GM20000 (cell line): ENCODE results near the gene KCNK4.

ENCODE experiments used
- DNase-seq: peaks from one replicate; pipeline ENCODE4 v3.0.0; 2012; ENCODE audit warnings: low spot score
- TF ChIP-seq, protein P1 (sequence below): IDR thresholded peaks from 2 replicates; pipeline ENCODE4 v1.5.1; 2012; ENCODE audit warnings: mild to moderate bottlenecking, control low read depth; ENCODE audit errors: extremely low read depth, missing control alignments

Gene KCNK4

DNA sequence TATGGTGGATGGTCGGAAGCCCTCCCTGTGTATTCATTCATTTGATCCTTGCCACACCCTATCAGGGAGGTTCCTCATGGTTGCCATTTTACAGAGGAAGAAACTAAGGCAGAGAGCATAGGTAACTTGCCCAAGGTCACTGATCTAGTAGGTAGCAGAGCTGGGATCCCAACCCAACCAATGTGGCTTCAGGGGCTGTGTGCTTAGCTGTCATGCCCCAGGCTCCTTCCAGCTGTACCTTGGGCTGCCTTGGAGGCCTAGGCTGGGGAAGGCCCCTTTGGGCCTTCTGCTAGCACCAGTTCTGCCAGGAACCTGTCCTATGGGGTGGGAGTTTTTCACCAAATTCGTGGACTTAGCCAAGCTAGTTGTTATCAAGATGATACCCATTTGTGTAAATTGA lies 15.3 kb upstream of the KCNK4 start:
- DNase-seq: no peak
- TF ChIP-seq, protein P1, sequence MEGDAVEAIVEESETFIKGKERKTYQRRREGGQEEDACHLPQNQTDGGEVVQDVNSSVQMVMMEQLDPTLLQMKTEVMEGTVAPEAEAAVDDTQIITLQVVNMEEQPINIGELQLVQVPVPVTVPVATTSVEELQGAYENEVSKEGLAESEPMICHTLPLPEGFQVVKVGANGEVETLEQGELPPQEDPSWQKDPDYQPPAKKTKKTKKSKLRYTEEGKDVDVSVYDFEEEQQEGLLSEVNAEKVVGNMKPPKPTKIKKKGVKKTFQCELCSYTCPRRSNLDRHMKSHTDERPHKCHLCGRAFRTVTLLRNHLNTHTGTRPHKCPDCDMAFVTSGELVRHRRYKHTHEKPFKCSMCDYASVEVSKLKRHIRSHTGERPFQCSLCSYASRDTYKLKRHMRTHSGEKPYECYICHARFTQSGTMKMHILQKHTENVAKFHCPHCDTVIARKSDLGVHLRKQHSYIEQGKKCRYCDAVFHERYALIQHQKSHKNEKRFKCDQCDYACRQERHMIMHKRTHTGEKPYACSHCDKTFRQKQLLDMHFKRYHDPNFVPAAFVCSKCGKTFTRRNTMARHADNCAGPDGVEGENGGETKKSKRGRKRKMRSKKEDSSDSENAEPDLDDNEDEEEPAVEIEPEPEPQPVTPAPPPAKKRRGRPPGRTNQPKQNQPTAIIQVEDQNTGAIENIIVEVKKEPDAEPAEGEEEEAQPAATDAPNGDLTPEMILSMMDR: no peak

DNA sequence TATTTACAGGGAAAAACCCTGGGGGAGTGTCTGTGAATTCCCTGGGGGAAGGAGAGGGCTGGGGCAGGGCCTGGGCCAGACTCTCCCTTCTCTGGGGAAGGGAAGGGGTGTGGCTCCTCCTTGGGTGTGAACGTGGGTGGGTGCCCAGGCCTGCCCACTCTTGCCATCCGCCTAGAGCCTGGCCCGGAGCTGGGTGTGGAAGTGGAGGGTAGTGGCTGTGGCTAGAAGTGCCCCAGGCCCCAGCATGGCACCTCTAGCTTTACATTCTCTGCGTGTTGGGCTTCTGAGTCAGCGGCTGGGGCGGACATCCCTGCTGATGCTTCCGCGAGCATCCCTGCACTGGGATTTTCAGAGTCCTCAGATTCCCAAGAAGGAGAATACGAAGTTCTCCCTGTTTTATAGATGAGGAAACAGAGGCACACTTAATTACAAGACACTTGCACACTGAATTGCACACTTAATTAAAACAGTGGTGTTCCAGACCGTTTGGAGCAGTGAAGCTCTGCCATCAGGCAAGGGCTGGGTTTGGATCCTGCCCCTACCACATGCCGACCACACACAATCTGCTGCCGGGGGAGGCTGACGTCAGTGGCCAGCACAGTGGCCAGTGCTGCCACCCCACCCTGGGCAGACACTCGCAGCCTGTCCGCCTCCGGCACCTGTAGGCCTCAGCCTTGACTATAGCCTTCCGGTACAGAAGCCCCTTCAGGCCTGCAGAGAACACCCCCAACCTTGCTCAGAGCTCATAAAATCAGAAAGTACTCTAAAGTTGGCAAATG lies 14.3 kb upstream of the KCNK4 start:
- TF ChIP-seq, protein P1: no peak
- DNase-seq: no peak

DNA sequence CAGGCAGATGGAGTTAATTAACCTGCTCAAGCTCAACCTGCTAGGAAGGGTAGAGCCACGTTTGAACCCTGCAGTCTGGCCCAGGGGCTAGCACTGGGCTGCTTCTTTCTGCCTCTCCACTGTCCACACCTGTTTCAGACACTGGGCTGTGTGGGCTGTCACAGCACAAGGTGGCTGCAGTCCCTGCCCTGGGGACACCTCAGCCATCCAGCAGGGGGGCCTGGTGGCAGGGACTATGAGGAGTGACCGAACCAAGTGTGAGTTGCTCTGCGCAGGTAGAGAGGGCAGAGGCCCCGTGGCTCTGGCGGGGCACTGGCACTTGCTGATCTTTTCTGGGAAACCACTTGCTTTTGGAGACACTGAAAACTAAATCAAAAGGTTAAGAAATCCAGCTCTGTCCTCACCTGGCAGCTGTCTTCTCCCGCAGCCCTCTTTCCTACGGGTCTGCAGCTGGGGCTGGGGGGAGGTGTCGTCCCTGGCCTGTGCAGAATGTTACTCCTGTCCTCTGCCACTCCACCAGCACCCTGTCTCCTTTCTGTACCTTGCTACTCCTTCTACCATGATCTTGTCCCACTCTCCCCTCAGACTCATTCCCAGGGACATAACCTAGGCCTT lies 12.4 kb upstream of the KCNK4 start:
- TF ChIP-seq, protein P1: no peak
- DNase-seq: no peak

DNA sequence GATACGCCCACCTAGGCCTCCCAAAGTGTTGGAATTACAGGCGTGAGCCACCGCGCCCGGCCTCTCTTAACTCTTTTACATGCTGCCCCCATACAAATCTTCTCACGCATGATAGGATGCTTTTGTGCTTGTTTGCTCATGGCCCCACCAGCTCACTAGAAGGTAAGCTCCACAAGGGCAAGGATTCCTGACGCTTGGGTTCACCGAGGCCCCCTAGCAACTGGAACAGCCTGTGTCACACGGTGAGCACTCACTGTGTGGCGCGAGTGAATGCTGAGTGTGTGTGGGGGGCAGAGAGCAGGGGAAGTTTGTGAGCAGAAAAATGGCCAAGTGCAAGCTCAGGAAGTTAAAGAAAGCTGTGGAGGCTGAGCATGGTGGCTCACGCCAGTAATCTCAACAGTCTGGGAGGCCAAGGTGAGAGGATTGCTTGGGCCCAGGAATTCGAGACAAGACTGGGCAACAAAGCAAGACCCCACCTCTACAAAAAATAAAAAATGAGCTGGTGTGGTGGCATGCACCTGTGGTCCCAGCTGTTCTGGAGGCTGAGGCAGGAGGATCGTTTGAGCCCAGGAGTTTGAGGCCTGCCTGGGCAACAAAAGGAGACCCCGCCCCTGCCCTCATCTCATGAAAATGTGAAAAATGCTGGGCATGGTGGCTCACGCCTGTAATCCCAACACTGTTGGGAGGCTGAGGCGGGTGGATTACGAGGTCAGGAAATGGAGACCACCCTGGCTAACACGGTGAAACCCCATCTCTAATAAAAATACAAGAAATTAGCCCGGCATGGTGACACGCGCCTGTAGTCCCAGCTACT lies 8.9 kb upstream of the KCNK4 start:
- TF ChIP-seq, protein P1: no peak
- no peak for DNase-seq

DNA sequence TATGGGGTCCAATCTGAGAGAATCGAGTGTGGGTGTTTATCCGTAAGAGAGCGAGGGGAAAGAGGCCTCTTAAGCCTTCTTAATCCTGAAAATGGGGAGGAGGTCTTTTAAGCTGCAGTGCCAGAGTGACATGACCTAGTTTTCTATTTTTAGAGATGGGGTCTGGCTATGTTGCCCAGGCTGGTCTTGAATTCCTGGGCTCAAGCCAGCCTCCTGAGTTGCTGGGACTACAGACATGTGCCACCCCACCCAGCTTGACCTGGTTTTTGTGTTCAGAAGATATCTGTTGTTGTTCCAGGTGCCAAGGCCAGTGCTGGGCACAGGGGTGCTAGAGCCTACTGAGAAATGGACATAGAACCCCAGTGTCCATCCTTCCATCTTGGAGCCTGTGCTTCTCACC lies 8.0 kb upstream of the KCNK4 start:
- DNase-seq: no peak
- TF ChIP-seq, protein P1: no peak

DNA sequence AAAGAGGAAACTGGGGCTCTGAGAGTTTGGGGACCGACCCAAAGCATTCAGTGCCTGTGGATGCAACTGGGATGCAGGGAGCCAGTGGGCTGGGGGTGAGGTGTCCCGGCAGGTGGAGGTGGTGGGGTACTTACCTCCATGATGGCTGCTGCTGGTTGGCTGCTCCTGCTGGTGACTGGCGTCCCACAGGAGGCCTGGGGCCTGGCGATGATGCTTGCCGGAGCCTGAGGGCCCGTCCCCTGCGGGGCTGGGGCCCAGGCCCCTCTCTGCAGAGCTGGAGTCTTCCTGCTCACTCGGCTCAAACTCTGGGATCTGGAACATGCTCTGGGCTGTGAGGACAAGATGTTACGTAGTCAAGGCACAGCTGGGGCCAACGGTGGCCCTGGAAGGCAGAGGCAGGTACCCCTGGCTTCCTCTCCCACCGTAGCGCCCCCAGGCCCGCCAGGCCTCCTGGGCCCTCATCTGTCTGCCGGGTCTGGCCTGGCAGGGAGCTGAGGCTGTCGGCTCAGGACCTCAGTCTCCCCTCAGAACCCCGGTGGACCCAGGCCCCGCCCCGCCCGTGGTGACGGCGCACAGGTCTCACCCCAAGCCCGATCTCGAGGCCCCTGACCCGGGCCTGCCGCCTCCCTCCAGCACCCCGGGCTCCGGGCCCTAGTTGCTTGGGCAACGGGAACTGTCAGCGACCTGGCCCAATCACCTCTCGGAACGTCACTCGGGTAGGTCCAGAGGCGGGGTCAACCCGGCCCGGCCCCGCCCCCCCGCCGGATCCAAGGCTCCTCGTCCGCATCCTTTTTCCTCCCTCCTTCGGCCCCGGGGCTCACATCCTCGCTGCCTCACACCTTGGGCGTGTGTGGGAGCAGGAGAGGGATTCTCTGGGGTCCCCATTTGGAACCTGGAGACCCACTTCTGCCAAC lies 6.8 kb upstream of the KCNK4 start, which contains the start of gene BAD:
Gene BAD (minus strand): TSS at position 618 of the 914 bp plus-strand sequence. CDS start 297 bp downstream, at position 321.
- DNase-seq: peak; percentile 99
- TF ChIP-seq, protein P1: no peak
